Activated CD4-positive, alpha-beta T cell treated with anti-CD3 and anti-CD28 coated beads, Interleukin-2, Interleukin-6, amounts not matched to agents 100 ng/mL and 50 ng/mL, durations not matched to agents 16 hours and 8 hours (primary cell): ENCODE data around the gene RPL9.
"Not testable (repeated sequence)": the region's sequence is repeated elsewhere in the genome, so short reads cannot be mapped to it uniquely, and the experiment has no call there.

Source experiments
- DNase-seq: peaks from one replicate; pipeline ENCODE4 v3.0.0-alpha.2; 2020

Gene RPL9

DNA sequence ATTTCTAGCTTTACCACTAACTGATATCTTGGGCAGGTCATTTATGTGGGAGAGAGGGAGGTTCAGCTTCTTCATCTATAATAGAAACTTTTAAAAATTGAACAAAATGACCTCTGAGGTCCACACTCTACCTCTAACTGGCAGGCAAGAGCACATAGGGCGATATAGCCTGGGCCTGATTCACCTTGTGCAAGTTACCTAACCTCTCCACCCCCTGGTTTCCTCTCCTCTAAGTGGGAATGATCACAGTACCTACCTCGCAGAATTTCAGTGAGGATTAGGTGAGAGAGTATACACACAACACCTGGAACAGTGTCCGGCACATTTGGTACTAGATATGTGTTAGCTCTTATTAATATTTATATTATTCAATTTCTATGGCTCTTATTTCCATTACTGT, 36.5 kb downstream of the RPL9 start:
- no peak for DNase-seq

DNA sequence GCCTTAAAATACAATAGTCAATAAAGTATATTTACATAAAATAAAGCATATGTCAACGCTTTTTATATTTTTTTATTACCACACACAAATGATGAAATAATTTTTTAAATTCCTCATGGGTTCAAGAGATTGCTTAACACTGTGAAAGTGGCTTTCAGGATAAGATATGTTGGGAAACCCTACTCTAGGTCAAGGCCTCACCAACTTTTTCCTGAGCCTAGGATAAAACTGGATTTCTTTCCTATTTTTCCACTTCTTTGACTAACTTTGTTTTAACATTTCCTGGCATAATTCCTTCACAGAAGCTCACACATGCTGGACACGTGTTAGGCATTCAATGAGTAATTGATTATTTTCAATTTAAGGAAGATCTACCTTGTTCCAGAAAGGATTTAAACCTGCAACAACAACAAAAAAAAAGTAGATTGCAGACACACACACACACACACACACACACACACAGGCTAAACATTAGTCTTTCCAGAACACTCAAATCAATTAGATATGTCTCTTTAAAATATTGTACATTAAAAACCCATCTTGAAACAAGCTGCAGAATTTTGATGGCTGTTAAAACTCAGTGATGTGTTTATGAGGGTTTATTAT, 42.9 kb downstream of the RPL9 start:
- no peak for DNase-seq

DNA sequence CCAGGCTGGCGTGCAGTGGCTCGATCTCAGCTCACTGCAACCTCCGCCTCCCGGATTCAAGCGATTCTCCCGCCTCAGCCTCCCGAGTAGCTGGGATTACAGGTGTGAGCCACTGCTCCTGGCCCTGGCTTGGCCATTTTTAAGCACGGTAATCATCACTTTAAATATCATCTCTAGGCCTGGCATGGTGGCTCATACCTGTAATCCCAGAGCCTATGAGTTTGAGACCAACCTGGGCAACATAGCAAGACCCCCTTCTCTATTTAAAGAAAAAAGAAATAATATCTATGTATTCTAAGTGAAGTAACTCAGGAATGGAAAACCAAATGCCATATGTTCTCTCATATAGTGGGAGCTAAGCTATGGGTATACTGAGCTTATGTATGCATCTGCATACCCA, 47.2 kb downstream of the RPL9 start:
- not testable (repeated sequence) for DNase-seq

DNA sequence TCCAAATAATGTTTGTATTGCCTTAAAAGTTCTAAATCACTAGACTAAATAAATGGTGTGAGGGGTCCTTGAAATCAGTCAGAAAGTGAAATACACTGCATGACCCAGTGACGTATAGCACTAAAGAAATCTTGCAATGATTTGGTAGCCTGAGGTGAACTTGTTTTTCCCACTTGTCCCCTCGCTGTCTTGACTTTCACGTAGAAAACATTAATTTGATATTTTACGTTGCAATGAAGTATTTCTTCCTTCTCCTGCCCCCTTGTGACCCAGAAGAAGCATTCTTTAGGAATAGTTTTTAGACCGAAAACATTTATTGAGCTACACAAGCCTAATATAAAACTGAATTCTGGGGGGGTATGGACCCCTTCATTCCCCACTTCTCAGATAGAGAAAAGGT, 48.3 kb downstream of the RPL9 start:
- DNase-seq: no peak

DNA sequence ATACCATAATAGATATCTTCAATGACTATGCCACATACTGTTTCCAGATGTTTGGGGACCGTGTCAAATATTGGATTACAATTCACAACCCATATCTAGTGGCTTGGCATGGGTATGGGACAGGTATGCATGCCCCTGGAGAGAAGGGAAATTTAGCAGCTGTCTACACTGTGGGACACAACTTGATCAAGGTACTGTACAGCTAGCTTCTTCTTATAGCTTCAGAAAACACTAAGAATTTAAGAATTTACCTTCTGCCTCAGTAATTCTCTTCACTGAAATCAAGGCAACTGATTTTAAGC, 51.2 kb downstream of the RPL9 start:
- DNase-seq: no peak

DNA sequence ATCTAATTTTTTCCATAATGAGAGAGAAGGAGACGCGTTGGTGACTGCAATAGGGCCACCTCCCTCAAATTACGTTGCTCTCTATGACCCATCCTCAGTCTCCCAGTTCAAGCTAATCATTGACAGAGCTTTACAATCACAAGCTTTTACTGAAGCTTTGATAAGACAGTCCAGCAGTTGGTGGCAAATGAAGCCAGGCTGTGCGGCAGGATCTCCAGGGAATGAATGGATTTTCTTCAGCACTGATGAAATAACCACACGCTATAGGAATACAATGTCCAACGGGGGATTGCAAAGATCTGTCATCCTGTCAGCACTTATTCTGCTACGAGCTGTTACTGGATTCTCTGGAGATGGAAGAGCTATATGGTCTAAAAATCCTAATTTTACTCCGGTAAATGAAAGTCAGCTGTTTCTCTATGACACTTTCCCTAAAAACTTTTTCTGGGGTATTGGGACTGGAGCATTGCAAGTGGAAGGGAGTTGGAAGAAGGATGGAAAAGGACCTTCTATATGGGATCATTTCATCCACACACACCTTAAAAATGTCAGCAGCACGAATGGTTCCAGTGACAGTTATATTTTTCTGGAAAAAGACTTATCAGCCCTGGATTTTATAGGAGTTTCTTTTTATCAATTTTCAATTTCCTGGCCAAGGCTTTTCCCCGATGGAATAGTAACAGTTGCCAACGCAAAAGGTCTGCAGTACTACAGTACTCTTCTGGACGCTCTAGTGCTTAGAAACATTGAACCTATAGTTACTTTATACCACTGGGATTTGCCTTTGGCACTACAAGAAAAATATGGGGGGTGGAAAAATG, 51.7 kb downstream of the RPL9 start, which contains the start of gene KLB:
KLB (plus strand) TSS at position 168 of the 821 bp plus-strand sequence; CDS start at position 188, 20 bp downstream.
- no peak for DNase-seq
